Measurements from ENCODE around the gene TMEM238L. TPM values are rescaled to one million over a fixed set of nuclear protein-coding genes. Genes with fewer than 3 reads are reported as not detected.

The TMEM238L gene
- total and polyA plus RNA-seq, 2 of the 13 experiments (the other 11 are each of a cell fraction or from before 2014, with no cell fraction given): not detected

DNA sequence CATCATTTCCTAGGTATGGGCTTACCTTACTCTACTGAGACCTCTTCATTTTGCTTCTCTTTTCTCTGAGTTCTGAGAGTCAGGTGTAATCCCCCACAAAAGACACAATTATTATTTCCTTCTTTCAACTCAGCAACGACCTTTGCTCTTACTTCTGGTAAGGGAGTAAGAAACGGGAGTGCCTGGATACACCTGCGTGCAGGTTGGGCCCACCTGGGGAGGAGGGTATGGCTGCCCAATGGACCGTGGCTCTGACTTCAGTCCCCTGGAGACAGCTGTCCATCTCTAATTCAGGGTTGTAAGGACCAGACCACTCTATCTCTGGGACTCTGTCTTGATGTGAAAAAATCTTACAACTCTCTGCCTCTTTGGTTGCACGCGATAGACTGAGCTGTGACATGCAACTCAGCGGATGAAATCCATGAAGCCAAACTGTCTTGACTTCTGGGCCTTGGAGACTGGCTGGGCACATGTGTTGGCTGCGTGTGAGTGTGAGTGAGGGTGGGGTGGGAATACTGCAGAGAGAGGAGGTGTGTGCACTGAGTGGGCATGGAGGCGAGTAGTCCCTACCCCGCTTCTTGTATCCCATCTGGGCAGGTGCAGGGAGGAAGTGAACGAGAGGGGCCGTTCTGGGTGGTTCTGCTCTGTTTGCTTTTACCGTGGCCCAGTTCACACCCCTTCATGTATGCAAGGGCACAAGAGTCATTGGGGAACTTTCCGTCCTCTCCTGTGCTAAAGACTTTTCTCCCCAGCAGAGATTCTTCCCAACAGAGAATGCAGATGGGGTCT lies 1.2 kb downstream of the TMEM238L start:
- Histone ChIP-seq H3K4me3 (replicated peaks in 1 of 3; ENCODE audit: insufficient read depth in 1 of 3, low read depth in 2 of 3, low read length in 3 of 3) (no peak overlapping the region), H3K27me3 (ENCODE audit: control insufficient read depth in 1 of 2, insufficient read depth in 2 of 2, low read length in 2 of 2) (peaks cover 0 to 2% of the 10 kb centered on the region in 2 experiments; a peak in 1 of 5 replicates), H3K79me2 (ENCODE audit: insufficient read depth, low read length) (no peaks in the 10 kb centered on the region), H3K9ac (ENCODE audit: insufficient read depth, low read depth, low read length) (no peak overlapping the region), H4K20me1 (ENCODE audit: insufficient read depth, low read length) (no peaks in the 10 kb centered on the region), H3K9me3 (ENCODE audit: low read length) (no peaks in the 10 kb centered on the region), H3K36me3 (replicated peaks in 1 of 2; ENCODE audit: control insufficient read depth in 1 of 2, insufficient read depth in 2 of 2, low read length in 2 of 2) (no peaks in the 10 kb centered on the region), H3K4me2 (ENCODE audit: low read depth, low read length) (no peak overlapping the region), H3K27ac (ENCODE audit: extremely low read length, insufficient read depth, low read length) (no peak overlapping the region), H3K4me1 (ENCODE audit: insufficient read depth, low read length) (no peaks in the 10 kb centered on the region), H2AFZ (ENCODE audit: low read length) (no peak overlapping the region)
- DNase-seq (ENCODE audit: low spot score): no peak
- in situ Hi-C loops (cut with HindIII; ENCODE audit: extremely low pct_ligation_motif_present, low pct_unique_long_range_greater_than_20kb) (no loop called here), intact Hi-C loops (cut with micrococcal nuclease; ENCODE audit: unreplicated experiment) (no loop called here)
- CTCF ChIA-PET (ENCODE audit: low intra/inter-chr PET ratio, low total read pairs): no interaction called here
- ATAC-seq: no peak
- no peak for FAIRE-seq
- no TSS peak for BruUV-seq (replicated peaks)
- 46% methylated on average over 14 of the region's 14 CpGs for WGBS (ENCODE audit: low lambda C conversion rate)
- POLR2A ChIA-PET: no interaction called here
- TF ChIP-seq GTF2F1 (IDR thresholded peaks at IDR 0.05; ENCODE audit: low read length): no peak
- TF ChIP-seq CREB1 (IDR thresholded peaks at IDR 0.05): no peak
- no peak for TF ChIP-seq CREB1 (CRISPR knock-in tag; IDR thresholded peaks at IDR 0.05)
- no peak for TF ChIP-seq ZNF652 (CRISPR knock-in tag; IDR thresholded peaks at IDR 0.05; ENCODE audit: borderline replicate concordance, low read depth)
- no peak for TF ChIP-seq ZNF761 (CRISPR knock-in tag; conservative IDR thresholded peaks at IDR 0.05)
- TF ChIP-seq, protein P1, sequence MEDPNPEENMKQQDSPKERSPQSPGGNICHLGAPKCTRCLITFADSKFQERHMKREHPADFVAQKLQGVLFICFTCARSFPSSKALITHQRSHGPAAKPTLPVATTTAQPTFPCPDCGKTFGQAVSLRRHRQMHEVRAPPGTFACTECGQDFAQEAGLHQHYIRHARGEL (CRISPR knock-in tag; IDR thresholded peaks at IDR 0.05): no peak
- no peak for TF ChIP-seq SOX6 (IDR thresholded peaks at IDR 0.05)
- no peak for TF ChIP-seq SOX6 (CRISPR knock-in tag; IDR thresholded peaks at IDR 0.05)
- TF ChIP-seq, protein P2, sequence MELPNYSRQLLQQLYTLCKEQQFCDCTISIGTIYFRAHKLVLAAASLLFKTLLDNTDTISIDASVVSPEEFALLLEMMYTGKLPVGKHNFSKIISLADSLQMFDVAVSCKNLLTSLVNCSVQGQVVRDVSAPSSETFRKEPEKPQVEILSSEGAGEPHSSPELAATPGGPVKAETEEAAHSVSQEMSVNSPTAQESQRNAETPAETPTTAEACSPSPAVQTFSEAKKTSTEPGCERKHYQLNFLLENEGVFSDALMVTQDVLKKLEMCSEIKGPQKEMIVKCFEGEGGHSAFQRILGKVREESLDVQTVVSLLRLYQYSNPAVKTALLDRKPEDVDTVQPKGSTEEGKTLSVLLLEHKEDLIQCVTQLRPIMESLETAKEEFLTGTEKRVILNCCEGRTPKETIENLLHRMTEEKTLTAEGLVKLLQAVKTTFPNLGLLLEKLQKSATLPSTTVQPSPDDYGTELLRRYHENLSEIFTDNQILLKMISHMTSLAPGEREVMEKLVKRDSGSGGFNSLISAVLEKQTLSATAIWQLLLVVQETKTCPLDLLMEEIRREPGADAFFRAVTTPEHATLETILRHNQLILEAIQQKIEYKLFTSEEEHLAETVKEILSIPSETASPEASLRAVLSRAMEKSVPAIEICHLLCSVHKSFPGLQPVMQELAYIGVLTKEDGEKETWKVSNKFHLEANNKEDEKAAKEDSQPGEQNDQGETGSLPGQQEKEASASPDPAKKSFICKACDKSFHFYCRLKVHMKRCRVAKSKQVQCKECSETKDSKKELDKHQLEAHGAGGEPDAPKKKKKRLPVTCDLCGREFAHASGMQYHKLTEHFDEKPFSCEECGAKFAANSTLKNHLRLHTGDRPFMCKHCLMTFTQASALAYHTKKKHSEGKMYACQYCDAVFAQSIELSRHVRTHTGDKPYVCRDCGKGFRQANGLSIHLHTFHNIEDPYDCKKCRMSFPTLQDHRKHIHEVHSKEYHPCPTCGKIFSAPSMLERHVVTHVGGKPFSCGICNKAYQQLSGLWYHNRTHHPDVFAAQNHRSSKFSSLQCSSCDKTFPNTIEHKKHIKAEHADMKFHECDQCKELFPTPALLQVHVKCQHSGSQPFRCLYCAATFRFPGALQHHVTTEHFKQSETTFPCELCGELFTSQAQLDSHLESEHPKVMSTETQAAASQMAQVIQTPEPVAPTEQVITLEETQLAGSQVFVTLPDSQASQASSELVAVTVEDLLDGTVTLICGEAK (IDR thresholded peaks at IDR 0.05): no peak
- TF ChIP-seq, protein P2 (CRISPR knock-in tag; IDR thresholded peaks at IDR 0.05): no peak
- no peak for TF ChIP-seq PRPF4 (IDR thresholded peaks at IDR 0.05; ENCODE audit: low read depth, low read length, poor library complexity, severe bottlenecking)
- no peak for TF ChIP-seq ZNF547 (CRISPR knock-in tag; IDR thresholded peaks at IDR 0.05)
- TF ChIP-seq ZNF720 (CRISPR knock-in tag; IDR thresholded peaks at IDR 0.05): no peak
- no peak for TF ChIP-seq PBX2 (CRISPR knock-in tag; IDR thresholded peaks at IDR 0.05)
- no peak for TF ChIP-seq CAMTA2 (CRISPR knock-in tag; IDR thresholded peaks at IDR 0.05; ENCODE audit: borderline replicate concordance)
- TF ChIP-seq BCL6 (CRISPR knock-in tag; IDR thresholded peaks at IDR 0.05): no peak
